Activated CD4-positive, CD25-positive, alpha-beta regulatory T cell (primary cell): ENCODE data around the gene CSF1R.
"Not testable (repeated sequence)": the region's sequence is repeated elsewhere in the genome, so short reads cannot be mapped to it uniquely, and the experiment has no call there.

Experiments used
- DNase-seq, 4 experiments: peaks; one replicate each; lab custom pipeline; 2025; lab: John Stamatoyannopoulos, UW

CSF1R gene

DNA sequence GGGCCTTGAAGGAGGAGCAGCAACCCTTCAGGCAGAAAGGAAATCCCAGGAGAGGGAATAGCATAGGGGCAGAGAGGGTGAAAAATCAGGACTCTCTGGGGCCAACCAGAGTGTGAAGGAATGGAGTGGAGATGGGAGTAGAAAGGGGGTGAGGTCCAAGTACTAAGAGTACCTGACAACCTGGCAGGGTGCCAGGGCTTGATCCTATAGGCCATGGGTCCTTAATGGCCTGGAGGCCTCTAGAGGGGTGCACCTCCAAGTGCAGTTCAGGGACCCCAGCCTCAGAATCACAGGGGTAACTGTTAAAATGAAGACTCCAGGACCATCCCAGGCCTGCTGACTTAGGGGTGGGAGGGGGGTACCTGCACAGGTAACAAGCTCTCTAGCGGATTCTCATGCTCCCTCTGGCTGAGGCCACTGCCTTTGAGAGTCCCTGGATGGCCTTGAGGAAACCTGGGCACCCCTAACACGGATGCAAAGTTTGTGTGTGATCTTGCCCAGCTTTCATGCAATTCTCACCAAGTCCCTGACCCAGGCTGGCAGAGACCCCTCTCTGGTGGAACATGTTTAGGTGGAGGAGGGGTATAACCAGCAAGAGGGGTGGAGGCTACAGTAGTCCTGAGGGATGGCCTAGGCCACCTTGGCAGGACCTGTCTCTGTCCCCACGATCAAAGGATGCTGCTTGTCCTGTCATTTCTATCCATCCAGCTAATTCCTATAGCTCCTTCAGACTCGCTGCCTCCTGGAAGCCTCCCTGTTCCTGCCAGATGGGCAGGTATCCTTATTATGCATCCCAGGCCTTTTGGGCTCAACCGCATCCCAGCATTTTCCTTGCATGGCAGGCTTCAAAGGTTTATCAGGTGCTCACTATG is 17.6 kb upstream of the CSF1R start:
- DNase-seq, result no peak

DNA sequence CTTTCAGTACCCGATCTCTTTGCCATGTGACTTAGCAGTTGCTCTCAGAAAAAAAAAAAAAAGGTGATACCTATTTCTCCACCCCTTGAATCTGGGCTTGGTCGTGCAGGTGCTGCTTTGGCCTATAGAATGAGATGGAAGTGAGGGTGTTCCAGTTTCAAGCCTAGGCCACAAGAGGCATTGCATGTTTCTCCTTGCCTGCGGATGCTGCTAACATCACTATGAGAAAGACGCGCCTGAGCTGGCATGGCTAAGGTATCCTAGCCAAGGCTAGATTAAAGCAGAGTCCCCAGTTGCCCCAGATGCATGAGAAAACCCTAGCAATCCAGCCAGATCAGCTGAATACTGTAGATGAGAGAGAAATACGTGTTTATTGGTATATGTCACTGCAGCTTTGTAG is 14.7 kb upstream of the CSF1R start:
- DNase-seq, result no peak

GRCh38 chr5:150097152-150097551 is 10.8 kb upstream of the CSF1R start:
- no peak for DNase-seq

DNA sequence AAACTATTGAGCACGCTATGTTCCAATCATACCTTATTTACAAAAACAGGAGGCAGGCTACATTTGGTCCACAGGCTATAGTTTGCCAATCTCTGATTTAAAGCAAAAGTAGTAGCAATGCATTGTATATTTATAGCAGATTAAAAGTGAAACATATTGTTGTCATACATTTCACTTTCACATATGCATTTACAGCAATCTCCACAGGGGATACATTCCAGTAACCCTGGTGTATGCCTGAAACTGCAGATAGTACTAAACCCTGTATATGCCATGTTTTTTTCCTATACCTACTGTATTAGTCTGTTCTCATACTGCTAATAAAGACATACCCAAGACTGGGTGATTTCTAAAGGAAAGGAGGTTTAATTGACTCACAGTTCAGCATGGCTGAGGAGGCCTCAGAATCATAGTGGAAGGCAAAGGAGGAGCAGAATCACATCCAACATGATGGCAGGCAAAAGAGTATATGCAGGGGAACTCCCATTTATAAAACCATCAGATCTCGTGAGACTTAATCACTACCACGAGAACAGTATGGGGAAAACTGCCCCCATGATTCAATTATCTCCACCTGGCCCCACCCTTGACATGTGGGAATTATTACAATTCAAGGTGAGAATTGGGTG is 5.9 kb upstream of the CSF1R start:
- no peak for DNase-seq

GRCh38 chr5:150085191-150085912 is 1.0 kb downstream of the CSF1R start:
- no peak for DNase-seq

DNA sequence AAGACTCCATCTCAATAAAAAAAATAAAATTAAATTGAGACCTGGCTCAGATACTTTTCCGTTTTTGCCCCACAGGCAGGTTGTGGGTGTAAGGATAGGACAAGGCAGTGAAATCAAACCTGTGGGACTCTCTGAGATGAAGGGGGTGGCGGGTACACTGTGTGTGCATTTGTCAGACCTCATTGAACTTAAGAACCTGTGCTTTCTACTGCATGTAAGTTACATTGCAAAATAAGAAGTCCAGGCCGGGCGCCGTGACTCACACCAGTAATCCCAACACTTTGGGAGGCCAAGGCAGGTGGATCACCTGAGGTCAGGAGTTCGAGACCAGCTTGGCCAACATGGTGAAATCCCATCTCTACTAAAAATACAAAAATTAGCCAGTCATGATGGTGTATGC is 1.6 kb downstream of the CSF1R start:
- not testable (repeated sequence) for DNase-seq

- no peak for DNase-seq
Measured at GRCh38 chr5:150082889-150083288, 3.5 kb downstream of the CSF1R start.

DNA sequence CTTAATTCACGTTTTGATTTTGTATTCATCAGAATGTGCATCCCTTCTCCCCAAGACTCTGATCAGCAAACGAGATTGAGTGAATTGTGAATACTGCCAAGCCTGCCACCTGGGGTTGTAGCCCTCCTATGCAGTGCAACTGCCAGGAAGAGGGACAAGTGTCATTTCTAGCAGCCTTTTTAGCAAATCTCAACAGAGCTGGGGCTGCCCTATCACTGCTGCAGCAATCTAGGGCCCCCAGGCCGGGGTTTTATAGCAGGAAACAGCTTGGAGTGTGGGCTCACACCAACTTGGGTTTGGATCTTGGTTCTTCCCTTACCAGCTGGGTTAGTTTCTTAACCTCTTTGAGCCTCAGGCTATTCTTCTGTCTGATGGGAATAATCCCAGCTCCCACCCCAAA is 4.0 kb downstream of the CSF1R start:
- no peak for DNase-seq

DNA sequence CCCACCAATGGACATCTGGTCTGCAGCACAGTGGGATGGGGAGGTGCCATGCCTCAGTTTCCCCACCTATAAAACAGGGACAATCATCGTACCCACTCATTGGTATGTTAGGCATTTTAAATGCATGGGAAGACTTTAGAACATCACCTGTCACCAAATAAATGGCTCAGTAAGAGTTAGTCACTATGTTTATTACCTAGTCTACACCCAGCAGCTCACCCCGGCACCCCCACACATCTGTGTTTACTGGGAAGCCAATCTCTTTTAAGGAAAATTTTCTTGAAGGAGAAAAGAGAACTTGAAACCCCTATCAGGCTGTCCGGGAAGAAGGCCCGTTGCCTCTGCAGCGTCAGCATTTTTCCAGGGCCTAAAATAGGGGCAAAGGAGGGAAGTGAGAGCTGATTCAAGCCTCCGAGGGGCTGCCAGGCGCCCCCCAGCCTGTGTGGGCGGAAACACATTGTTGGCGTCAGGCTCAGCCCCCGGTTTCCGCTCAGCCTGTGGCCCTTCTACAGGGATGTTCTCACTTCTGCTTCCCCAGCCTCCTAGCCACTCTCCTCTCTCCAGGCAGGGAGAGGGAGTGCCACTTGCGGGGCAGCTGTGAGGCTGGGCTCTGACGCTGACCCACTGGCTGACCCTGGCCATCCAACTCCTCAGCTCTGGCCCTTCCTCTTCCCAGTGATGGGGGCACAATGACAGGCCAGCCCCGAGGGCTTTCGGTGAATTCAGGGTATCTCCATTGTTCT is 4.6 kb downstream of the CSF1R start:
- DNase-seq, result no peak

GRCh38 chr5:150080696-150081435 is 5.5 kb downstream of the CSF1R start:
- no peak for DNase-seq

- no peak for DNase-seq
Measured at GRCh38 chr5:150079909-150080461, 6.4 kb downstream of the CSF1R start.

GRCh38 chr5:150078802-150079689 is 7.3 kb downstream of the CSF1R start:
- DNase-seq, result no peak

DNA sequence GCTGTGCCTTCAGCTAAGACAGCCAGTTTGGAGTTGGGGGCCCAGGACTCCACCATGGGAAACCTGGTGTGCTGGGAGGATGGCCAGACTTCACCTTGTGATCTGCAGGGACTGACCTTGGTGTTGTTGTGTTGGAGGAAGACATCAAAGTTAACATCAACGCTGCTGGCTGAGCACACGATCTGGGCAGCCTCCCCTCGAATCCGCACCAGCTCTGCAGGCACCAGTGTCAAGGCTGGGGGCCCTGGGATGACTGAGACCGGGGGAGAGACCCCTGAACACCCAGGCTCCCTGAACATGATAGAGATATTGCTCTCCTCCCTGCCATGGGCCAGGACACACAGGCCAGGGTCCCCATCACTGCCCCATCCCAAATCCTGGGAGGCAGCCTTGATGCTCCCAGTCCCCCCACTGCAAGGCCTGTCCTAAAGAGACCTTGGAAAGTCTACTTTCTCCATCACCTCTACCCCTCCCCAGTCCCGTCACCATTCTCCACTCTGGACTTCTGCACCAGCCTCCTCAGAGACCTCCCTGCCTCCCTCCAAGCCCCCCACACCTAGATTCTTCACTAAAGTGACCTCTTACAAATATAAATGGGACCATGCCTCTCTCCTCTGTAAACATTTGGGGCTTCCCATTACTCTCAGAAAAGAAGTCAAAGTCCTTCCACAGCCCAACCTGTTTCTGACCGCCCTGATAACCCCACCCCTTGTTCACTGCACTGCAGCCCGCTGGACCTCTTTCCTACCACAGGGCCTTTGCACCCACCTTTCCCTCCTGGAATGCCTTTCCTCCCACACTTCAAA is 8.2 kb downstream of the CSF1R start:
- no peak for DNase-seq

DNA sequence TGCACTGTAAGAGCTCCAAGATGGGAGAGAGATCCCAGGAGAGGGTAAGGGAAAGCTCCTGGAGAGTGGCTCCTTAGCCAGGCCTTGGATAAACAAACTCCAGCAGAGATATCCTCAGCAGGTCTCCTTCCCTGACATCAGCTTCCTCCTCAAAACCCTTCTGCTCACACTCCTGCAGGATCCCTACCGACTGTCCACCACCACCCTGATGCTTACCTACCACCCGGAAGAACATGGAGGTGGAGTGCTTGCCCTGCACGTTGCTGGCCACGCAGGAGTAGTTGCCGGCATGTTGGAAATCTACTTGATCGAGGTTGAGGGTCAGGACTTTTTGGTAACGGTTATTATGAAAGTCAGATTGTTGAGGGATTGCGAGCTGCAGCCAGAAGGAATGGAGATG is 9.3 kb downstream of the CSF1R start:
- no peak for DNase-seq

DNA sequence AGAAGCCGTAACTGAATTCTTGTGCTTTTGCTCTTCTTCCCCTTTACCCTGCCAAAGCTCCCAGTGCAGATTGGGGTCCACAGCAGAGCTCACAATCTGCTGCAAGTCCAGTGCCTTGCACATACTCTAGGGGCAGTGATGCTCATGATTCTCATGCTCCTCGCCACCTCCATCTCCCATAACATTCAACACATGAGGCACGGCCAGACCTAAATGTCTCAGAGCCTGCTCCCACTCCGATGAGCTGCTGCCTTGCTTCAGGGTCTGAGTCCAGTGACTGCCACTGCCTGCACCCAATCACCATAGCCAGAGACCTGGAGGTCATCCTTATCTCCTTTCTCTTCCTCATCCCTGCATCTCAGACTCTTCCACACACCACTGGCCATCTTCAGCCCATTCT is 10.5 kb downstream of the CSF1R start:
- DNase-seq, result no peak

GRCh38 chr5:150075233-150075632 is 11.1 kb downstream of the CSF1R start:
- DNase-seq, result no peak

DNA sequence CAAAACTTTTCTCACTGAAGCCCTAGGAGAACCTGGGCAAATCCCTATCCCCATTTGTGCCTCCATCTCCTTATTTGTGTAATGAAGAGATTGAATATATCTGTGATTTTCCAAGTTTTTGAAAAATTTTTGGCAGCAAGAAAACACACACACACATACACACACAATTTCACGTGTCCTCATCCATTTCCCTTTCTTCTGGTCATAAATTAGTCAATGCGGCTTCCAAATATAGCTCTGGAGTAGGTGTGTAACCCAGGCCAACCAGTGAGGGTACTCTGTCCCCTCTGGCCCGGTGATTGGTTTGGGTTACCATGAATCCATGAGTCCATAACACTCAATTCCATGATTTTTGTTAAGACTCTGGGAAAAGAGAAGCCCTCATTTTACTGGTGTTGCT is 12.7 kb downstream of the CSF1R start:
- DNase-seq, result no peak

DNA sequence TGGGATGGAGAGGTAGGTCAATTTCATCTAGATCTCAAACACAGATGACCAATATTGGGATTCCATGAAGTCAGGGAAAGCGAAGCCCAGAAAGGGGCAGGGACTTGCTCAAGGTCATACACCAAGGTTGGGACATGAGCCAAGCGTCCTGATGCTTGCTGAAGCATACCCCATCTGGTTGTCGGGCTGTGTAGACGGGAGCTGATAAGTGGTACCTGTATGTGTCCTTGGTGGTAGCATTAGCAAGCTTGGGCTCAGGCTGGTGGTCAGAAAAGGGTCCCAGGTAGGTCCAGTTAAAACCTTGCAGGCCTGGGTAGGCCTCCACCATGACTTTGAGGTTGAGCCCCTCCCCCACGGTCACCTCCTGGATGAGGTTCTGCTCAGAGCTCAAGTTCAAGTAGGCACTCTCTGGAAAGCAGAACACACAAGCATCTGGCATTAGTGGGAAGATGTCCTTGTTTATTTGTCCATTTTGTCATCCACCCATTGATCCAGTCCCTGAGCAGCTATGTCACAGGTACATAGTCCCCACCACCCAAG is 13.2 kb downstream of the CSF1R start:
- no peak for DNase-seq

- DNase-seq, result no peak
Measured at GRCh38 chr5:150070821-150071220, 15.5 kb downstream of the CSF1R start.
